GM19397 (cell line): Measurements from ENCODE around the gene TMSB4X.
"Not testable (repeated sequence)": the region's sequence is repeated elsewhere in the genome, so short reads cannot be mapped to it uniquely, and the experiment has no call there.

Experiments
- ATAC-seq: cut with Tn5 transposase; IDR thresholded peaks from one replicate; pipeline ENCODE4 v1.9.1; 2021; ENCODE audit warnings: mild to moderate bottlenecking, moderate library complexity; ENCODE audit not compliant: unreplicated experiment

The TMSB4X gene

GRCh38 chrX:12975991-12976558 lies 1.2 kb downstream of the TMSB4X start:
- ATAC-seq, result no peak

GRCh38 chrX:12976819-12977732 lies 2.2 kb downstream of the TMSB4X start:
- not testable (repeated sequence) for ATAC-seq

DNA sequence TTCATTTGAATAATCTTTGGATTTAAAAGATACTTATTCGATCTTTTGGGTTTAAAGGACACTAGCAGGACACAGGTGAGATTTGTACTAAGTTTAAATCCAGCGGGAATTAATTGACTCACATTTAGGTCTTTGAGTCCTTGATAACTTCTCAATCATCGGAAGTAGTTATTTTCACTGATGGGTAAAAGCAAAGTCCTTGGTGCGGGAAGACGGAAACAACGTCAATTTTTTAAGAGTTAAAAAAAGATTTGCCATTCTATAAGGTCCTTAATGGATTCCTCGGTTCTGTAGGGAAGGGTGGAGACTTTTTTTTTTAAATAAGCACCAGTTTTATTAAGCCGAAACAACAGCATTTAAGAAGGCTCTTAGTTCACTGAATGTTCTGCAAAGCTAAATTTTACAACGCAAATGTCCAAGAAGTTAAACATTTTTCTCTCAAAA lies 2.9 kb downstream of the TMSB4X start:
- no peak for ATAC-seq

GRCh38 chrX:12978205-12979025 lies 3.5 kb downstream of the TMSB4X start:
- ATAC-seq, result peak; percentile 51

GRCh38 chrX:12979026-12979607 lies 4.2 kb downstream of the TMSB4X start:
- no peak for ATAC-seq

DNA sequence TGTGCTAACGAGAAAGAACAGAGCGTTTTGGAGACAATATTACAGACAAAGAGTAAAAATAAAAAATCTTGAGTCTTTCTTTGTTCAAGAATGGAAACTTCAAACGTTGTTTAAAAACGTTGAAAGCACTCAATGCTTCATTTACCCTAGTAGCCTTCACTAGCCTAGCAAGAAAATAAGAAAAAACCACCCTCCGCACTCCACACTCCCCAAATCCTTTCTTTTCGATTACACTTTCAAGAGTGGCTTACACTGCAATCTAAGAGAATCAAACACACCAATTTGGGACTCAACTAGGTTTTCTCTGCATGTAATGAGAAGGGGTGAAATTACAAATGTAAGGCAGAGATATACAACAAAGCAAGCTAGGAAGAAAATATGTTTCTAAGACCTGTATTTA lies 4.7 kb downstream of the TMSB4X start:
- no peak for ATAC-seq

GRCh38 chrX:12980039-12980438 lies 5.1 kb downstream of the TMSB4X start:
- ATAC-seq, result not testable (repeated sequence)

- no peak for ATAC-seq
These were observed 7.0 kb downstream of the TMSB4X start for GRCh38 chrX:12981880-12982279.

- ATAC-seq, result peak; percentile 49
These were observed 9.9 kb downstream of the TMSB4X start for GRCh38 chrX:12984603-12985319.

DNA sequence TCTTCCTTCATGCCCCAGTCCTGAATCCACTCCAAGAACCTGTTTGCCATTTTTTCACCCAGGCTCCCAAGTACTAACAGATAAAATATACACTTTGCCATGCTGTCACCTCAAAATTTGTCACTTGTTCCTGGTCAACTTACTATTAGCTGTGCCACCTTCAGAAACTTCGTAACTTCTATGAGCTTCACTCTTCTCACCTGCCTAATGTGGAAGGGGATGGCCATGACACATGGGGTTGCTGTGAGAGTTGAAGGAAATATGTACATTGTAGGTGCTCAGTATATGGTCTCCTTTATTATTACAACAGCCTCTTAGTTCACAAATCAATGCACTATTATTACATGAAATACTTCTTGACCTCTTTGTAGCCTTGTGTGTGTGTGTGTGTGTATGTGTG lies 10.4 kb downstream of the TMSB4X start:
- ATAC-seq, result no peak

DNA sequence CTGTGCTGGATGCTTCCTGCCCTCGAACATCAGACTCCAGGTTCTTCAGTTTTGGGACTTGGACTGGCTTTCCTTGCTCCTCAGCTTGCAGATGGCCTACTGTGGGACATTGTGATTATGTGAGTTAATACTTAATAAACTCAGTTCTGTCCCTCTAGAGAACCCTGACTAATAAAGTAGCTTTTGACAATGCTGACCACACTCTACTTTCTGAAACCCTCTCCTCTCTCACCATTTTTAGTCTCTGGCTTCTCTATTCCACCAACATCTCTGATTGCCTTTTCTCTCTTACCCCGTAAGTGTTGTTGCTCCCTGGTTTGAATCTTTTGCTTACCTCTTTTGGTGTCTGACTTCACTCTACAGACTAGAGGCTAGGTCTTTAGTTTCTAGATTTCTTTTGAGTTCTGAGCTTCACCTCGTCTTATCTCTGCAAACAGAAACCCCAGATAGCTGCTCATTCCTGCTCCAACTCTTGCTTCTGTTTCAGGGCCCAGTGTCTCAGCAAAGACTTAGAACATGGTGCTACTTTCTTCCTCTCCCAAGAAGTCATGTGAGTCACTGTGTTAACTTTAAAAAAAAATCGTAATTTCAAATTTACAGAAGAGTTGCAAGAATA lies 11.4 kb downstream of the TMSB4X start:
- no peak for ATAC-seq

DNA sequence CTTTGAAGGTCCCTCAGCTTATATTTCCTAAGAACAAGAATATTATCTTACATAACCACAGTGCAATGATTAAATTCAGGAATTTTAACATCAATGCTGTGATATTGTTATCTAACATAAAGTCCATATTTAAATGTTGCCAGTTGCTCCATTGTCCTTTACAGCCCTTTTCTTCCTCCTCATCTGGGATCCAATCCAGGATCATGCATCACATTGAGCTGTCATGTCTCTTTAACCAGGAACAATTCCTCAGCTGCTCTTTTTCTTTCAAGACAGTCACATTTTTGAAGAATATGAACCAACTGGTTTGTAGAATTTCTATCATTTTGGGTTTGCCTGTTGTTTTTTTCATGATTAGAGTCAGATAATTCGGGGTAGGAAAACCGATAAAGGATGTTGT lies 12.0 kb downstream of the TMSB4X start:
- ATAC-seq, result no peak

DNA sequence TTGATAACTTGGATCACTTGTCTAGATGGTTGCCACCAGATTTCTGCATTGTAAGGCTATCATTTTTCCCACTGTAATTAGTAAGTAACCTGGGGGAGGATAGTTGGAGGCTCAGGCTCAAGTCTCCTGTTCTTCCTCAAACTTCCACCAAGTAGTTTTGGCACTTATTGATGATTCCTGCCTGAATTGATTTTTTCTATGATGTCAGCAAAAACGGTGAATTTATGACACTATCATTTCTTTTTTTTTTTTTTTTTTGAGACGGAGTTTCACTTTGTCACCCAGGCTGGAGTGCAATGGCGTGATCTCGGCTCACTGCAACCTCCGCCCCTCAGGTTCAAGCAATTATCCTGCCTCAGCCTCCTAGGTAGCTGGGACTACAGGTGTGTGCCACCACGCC lies 12.4 kb downstream of the TMSB4X start:
- ATAC-seq, result no peak

DNA sequence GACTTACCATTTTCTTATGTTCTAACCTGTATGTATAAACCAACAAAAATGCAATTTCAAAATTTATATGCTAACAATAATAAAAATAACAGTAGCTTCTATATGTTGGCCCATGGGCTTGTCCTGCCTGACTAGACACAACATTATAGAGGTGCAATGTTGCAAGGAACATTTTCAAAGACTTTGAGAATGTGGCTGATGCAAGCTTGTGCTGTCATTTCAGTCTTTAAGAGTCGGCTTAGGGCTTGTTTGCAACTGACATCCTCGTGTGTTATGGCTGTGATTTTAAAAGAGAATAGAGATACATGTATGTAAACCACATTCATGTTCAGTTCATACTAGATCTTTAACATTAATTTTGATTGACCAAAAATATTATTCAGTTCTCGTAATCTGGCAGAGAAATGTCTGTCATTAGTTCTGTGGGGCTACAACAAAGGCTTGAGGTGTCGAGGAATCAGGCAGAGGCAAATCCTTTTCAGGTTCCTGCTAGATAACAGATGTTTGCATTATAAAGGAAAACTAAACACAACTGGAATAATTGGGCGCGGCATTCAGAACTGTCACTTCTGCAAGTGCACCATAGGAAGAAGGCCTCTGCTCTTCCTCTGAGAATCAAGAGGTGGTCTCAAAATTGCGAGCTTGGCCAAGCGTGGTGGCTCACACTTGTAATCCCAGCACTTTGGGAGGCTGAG lies 13.1 kb downstream of the TMSB4X start:
- no peak for ATAC-seq

DNA sequence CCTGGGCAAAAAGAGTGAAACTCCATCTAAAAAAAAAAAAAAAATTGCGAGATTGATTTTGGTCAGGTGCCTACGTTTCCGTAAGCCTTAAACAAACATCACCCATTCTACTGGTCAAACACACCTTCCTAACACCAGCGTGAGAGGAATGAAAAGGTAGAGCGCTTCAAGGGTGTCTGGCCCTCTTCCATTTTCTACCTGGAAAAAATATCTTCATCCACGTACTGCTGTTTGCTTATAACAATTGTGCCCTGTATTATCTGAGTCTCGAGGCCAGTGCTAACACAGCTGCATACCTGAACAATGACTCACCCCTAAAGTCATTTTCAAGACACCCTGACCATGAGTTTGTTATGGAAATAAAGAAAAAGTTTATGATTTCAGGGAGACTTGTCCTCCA lies 13.9 kb downstream of the TMSB4X start:
- ATAC-seq, result no peak

DNA sequence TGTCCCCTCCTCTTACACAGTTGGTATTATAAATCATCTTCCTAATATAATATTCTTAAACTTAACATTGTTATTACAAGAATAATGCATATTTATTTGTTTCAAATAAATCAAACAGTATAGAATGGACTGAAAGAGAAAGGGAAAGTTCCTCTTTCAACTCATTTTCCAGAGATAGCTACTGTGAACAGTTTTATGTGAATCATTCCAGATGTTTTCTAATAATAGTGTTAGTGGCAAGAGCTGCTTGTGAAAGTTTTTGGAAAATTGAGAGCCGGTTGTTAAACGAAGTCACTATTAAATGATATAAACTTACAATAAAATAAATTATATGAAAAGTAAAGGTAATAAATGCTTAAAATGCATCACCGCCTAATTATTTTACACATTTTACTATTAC lies 14.6 kb downstream of the TMSB4X start:
- ATAC-seq, result no peak

DNA sequence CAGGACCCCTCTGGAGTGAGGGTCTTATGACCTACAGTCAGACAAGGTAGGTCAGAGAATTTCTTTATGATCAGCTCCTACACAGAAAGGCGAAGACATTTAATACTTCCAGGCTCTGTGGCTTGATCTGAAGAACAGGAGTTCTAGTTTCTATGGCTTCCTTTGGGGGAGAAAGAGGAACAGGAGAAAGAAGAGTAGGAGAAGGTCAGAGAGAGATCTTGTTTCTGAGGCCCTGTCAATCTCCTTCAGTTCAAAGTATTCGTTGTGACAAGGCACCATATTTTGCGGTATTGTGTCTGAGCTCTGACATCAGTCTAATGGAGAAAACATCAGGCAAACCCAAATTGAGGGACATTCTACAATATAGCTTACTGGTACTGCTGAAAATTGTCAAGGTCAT lies 16.7 kb downstream of the TMSB4X start:
- ATAC-seq, result no peak

DNA sequence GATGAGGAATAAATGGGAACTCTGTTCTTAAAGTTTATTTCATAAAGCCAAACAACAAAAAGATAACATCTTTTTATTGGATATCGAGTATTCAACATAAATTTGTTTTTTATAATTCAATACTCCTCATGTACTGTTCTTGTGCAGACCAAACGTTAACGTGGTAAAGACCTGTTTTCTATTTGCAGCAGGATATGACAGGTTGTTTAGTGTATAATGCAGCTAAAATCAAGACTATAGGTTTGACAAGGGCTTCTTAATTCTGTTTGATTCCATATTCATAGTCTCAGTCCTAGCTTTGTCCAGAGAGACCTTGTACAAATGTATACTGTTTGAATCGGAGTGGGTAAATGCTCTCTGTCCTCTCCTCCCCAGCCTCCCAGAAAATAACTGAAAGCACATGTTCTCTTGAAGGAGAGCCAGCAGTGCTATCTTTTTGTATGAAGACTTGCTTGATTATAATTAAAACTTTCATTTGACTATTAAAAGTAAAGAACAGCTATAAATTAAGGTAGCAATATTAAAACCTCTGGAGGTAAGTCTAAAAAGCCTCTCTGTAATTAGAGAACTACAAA lies 17.7 kb downstream of the TMSB4X start:
- no peak for ATAC-seq

GRCh38 chrX:12993826-12994225 lies 18.9 kb downstream of the TMSB4X start:
- ATAC-seq, result no peak
